ENCODE measurements around the gene OLAH. TPM values are rescaled to one million over a fixed set of nuclear protein-coding genes. Genes with fewer than 3 reads are reported as not detected.
A peak's percentile ranks its signal among the peaks of the same experiment; 100 is the strongest.

Gene OLAH
- total and polyA plus RNA-seq, 2 experiments from 2014 or later = not detected

DNA sequence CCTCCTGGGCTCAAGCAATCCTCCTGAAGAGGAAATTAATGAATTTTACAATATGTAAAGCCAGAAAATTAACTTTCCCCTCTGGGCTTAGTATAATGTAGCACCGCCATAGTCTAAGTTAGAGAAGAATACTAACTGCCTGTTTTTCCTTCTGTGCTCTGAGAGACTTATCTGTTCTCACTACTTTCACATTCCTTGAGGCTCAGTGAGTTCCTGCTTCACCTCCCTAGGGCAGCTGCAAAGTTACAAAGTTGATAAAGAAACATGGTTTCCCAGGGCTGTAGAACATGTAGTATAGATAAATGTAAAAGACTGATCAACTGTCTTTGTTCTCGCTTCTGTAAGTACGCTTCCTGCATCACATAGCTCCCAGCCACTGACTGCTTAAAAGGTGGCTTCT lies 16.0 kb upstream of the OLAH start:
- no peak overlapping the region for H3K4me3 ChIP-seq
- no peak overlapping the region for H3K27ac ChIP-seq
- peaks cover 6% of the 10 kb centered on the region for H3K4me1 ChIP-seq (ENCODE audit: low read depth)
- no peaks in the 10 kb centered on the region for H3K9me3 ChIP-seq (ENCODE audit: low read depth)
- TF ChIP-seq, protein P1, sequence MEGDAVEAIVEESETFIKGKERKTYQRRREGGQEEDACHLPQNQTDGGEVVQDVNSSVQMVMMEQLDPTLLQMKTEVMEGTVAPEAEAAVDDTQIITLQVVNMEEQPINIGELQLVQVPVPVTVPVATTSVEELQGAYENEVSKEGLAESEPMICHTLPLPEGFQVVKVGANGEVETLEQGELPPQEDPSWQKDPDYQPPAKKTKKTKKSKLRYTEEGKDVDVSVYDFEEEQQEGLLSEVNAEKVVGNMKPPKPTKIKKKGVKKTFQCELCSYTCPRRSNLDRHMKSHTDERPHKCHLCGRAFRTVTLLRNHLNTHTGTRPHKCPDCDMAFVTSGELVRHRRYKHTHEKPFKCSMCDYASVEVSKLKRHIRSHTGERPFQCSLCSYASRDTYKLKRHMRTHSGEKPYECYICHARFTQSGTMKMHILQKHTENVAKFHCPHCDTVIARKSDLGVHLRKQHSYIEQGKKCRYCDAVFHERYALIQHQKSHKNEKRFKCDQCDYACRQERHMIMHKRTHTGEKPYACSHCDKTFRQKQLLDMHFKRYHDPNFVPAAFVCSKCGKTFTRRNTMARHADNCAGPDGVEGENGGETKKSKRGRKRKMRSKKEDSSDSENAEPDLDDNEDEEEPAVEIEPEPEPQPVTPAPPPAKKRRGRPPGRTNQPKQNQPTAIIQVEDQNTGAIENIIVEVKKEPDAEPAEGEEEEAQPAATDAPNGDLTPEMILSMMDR (IDR thresholded peaks at IDR 0.05; ENCODE audit: low read depth, low read length) = no peak
- no peaks in the 10 kb centered on the region for H3K27me3 ChIP-seq
- H3K36me3 ChIP-seq = no peaks in the 10 kb centered on the region
- DNase-seq (ENCODE audit: low read depth in 1 of 2, low spot score in 1 of 2) = peak; percentile 12 to 47

DNA sequence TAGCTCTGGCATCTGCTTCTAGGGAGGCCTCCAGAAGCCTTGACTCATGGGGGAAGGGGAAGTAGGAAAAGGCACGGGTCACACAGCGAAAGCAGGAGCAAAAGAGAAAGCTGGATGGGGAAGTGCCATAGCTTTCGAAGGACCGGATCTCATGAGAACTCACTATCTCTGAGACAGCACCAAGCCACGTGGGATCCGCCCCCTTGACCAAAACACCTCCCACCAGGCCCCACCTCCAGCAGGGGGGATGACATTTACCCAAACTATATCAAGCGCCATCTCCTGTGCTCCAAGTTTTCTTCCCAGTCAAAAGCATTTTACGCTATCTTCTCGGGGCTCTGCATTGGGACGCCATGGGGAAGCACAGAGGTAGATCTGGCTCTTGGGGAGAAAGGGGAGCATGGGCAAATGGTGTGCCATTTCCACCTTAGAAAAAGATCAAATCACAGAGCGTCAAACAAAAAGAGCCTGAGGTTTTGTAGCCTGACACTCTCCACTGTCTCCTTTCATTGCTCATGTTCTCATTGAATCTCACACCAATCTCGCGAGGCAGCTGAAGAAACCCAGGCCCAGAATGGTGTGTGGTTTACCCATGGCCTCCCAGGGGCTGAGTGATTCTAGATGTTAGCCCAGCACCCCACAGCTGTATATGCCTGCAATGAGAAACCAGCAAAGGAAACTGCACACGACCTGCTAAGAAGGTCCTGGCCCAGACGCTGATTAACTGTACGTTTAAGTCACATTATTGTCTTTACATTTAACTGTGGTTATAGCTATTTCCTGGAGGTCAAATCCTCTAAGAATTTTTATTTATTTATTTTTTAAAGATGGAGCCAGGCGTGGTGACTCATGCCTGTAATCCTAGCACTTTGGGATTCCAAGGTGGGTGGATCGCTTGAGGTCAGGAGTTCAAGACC lies 8.1 kb upstream of the OLAH start:
- peak in 1 of 2 donors; percentile 54 for DNase-seq (ENCODE audit: low read depth in 1 of 2, low spot score in 1 of 2)
- H3K4me1 ChIP-seq (ENCODE audit: low read depth) = no peaks in the 10 kb centered on the region
- TF ChIP-seq, protein P1 (IDR thresholded peaks at IDR 0.05; ENCODE audit: low read depth, low read length) = no peak
- H3K9me3 ChIP-seq (ENCODE audit: low read depth) = no peaks in the 10 kb centered on the region
- H3K27me3 ChIP-seq = no peaks in the 10 kb centered on the region
- no peak overlapping the region for H3K27ac ChIP-seq
- no peaks in the 10 kb centered on the region for H3K36me3 ChIP-seq
- no peak overlapping the region for H3K4me3 ChIP-seq

DNA sequence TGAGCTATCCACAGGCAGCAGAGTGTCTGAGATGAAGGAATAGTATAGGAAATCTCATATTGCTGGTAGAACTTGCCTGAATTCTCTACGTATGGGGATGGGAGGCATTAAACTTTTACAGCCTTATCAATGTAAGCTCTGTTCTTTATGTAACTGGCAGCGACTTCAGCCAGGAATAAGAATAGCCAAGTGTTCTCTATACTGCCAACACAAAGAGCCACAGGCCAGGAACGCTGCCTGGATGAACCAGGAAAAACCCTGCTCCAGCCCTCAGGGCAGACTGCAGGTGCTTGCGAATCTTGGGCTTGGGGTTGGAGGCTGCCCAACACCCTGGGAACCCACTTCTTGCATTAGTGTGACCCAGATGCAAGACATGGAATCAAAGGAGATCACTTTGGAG lies 6.1 kb upstream of the OLAH start:
- H3K36me3 ChIP-seq = no peaks in the 10 kb centered on the region
- H3K4me3 ChIP-seq = no peak overlapping the region
- no peak overlapping the region for H3K27ac ChIP-seq
- no peaks in the 10 kb centered on the region for H3K4me1 ChIP-seq (ENCODE audit: low read depth)
- TF ChIP-seq, protein P1 (IDR thresholded peaks at IDR 0.05; ENCODE audit: low read depth, low read length) = no peak
- no peaks in the 10 kb centered on the region for H3K27me3 ChIP-seq
- no peak for DNase-seq (ENCODE audit: low read depth in 1 of 2, low spot score in 1 of 2)
- no peaks in the 10 kb centered on the region for H3K9me3 ChIP-seq (ENCODE audit: low read depth)

DNA sequence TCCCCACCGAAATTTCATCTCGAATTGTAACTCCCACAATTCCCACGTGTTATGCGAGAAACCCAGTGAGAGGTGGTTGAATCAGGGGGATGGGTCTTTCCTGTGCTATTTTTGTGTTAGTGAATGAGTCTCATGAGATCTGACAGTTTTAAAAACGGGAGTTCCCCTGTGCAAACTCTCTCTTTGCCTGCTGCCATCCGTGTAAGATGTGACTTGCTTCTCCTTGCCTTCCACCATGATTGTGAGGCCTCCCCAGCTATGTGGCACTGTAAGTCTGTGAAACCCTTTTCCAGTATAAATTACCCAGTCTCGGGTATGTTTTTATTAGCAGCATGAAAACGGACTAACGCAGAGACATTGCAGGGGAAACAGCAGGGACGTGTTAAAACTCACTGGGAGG lies 5.3 kb upstream of the OLAH start:
- no peaks in the 10 kb centered on the region for H3K4me1 ChIP-seq (ENCODE audit: low read depth)
- no peaks in the 10 kb centered on the region for H3K36me3 ChIP-seq
- TF ChIP-seq, protein P1 (IDR thresholded peaks at IDR 0.05; ENCODE audit: low read depth, low read length) = no peak
- H3K9me3 ChIP-seq (ENCODE audit: low read depth) = no peaks in the 10 kb centered on the region
- H3K27me3 ChIP-seq = no peaks in the 10 kb centered on the region
- no peak for DNase-seq (ENCODE audit: low read depth in 1 of 2, low spot score in 1 of 2)
- H3K4me3 ChIP-seq = no peak overlapping the region
- no peak overlapping the region for H3K27ac ChIP-seq

DNA sequence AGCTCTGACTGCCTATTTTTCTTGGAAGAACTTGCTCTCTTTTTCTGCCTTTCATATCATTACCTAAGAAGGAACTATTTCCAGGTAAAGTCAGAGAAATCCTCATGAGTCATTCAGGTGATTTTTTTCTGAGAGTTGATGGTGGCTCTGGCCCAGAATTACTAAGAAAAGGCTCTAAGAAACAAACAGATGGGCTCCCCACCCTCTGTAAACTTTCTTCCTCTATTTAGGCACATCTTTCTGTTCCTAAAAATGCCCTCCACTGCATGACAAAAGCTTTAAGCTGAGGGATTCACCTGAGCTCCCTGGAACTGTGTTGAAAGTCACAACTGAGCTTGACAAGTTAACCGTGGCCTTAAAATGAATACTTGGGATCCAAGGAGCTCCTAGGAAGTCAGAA lies 1.6 kb downstream of the OLAH start:
- TF ChIP-seq, protein P1 (IDR thresholded peaks at IDR 0.05; ENCODE audit: low read depth, low read length) = no peak
- DNase-seq (ENCODE audit: low read depth in 1 of 2, low spot score in 1 of 2) = no peak

More for the DNA sequence above, 1.6 kb downstream of the OLAH start:
- no peaks in the 10 kb centered on the region for H3K27me3 ChIP-seq
- no peak overlapping the region for H3K4me3 ChIP-seq
- H3K4me1 ChIP-seq (ENCODE audit: low read depth) = no peaks in the 10 kb centered on the region
- no peaks in the 10 kb centered on the region for H3K36me3 ChIP-seq
- no peaks in the 10 kb centered on the region for H3K9me3 ChIP-seq (ENCODE audit: low read depth)
- no peak overlapping the region for H3K27ac ChIP-seq

All from cardiac muscle cell (in vitro differentiated cells and primary cell).